A549 (cell line): ENCODE data around the gene LILRA1.
"Not testable (repeated sequence)": the region's sequence is repeated elsewhere in the genome, so short reads cannot be mapped to it uniquely, and the experiment has no call there.

Source experiments
- BCL3 ChIP-seq: fragments of >200 bp; sonication (Bioruptor Twin); formaldehyde crosslinking; IDR thresholded peaks from 3 replicates; pipeline ENCODE4 v1.6.1; 2016
- CTCF ChIP-seq: fragments of >200 bp; sonication (Bioruptor Twin); formaldehyde crosslinking; IDR thresholded peaks from 3 replicates; pipeline ENCODE4 v1.5.1; 2016
- EHMT2 ChIP-seq: fragments of 200-600 bp; sonication (generic); IDR thresholded peaks from 2 replicates; pipeline ENCODE4 v1.6.1; 2016; ENCODE audit warnings: antibody characterized with exemption, low read depth, mild to moderate bottlenecking, moderate library complexity
- JUN ChIP-seq, 2 experiments: fragments of >200 bp; sonication (Bioruptor Twin); formaldehyde crosslinking; IDR thresholded peaks; 2 replicates in 1 of 2; 3 replicates in 1 of 2; pipeline ENCODE4 v1.6.1; 2016 to 2017
- MAFK ChIP-seq: fragments of 450-650 bp; IDR thresholded peaks from 2 replicates; pipeline ENCODE4 v1.6.1; 2014; ENCODE audit not compliant: partially characterized antibody
- MAX ChIP-seq: IDR thresholded peaks from 2 replicates; pipeline ENCODE4 v1.6.1; 2012
- POLR2AphosphoS2 ChIP-seq: conservative IDR thresholded peaks from 2 replicates; pipeline ENCODE4 v1.6.1; 2012; ENCODE audit warnings: low read length, improper control_type of control experiment, inconsistent platforms
- ZFP36 ChIP-seq: fragments of 450-650 bp; IDR thresholded peaks from 2 replicates; pipeline ENCODE4 v1.6.1; 2014; ENCODE audit warnings: borderline replicate concordance; ENCODE audit not compliant: partially characterized antibody
- ZSCAN20 ChIP-seq: fragments of 250-450 bp; sonication (Bioruptor Pico); IDR thresholded peaks from 2 replicates; pipeline ENCODE4 v1.8.0; 2022; ENCODE audit warnings: mild to moderate bottlenecking, moderate library complexity

- TF ChIP-seq CTCF; MAX; BCL3; MAFK; EHMT2; JUN (IDR thresholded peaks at IDR 0.05); POLR2AphosphoS2; ZSCAN20 (CRISPR knock-in tag); ZFP36: not testable (repeated sequence)
These were observed 18.2 kb upstream of the LILRA1 start for GRCh38 chr19:54575205-54575604.
